MCF 10A (cell line): ENCODE data around the gene BET1L. TPM values are rescaled to one million over a fixed set of nuclear protein-coding genes. Genes with fewer than 3 reads are reported as not detected.
A peak's percentile ranks its signal among the peaks of the same experiment; 100 is the strongest.

Experiments
- BruUV-seq: library from RNA; stranded (reverse); fragments of 400-500 nt; replicated peaks from 2 replicates; lab custom pipeline; 2021; lab: Mats Ljungman, UMichigan
- CTCF ChIA-PET: fragments of 300-600 bp; sonication (Branson Sonifier 250); formaldehyde crosslinking; extraction: SDS; loops from one replicate; lab custom pipeline; 2021; ENCODE audit warnings: antibody characterized with exemption, inconsistent platforms; lab: Yijun Ruan, JAX
- POLR2A ChIA-PET: fragments of 300-600, 350-650 bp; sonication (Branson Sonifier 250); formaldehyde crosslinking; extraction: SDS; loops from one replicate; lab custom pipeline; 2020; ENCODE audit warnings: antibody characterized with exemption, inconsistent platforms; lab: Yijun Ruan, JAX
- DNase-seq: peaks from one replicate; pipeline ENCODE4 v3.0.0-alpha.2; 2018; ENCODE audit not compliant: unreplicated experiment
- H3K27ac Mint-ChIP-seq: one replicate; pipeline ENCODE4 v1.8.0; 2022; ENCODE audit warnings: mild to moderate bottlenecking, low read depth, mixed read lengths; ENCODE audit not compliant: unreplicated experiment
- H3K27me3 Mint-ChIP-seq: one replicate; pipeline ENCODE4 v1.8.0; 2022; ENCODE audit warnings: mixed read lengths; ENCODE audit not compliant: insufficient read depth, unreplicated experiment
- H3K36me3 Mint-ChIP-seq: one replicate; pipeline ENCODE4 v1.8.0; 2022; ENCODE audit warnings: mild to moderate bottlenecking, moderate library complexity, mixed read lengths; ENCODE audit not compliant: insufficient read depth, unreplicated experiment
- H3K4me1 Mint-ChIP-seq: one replicate; pipeline ENCODE4 v1.8.0; 2022; ENCODE audit warnings: mixed read lengths; ENCODE audit not compliant: insufficient read depth, unreplicated experiment
- H3K4me3 Mint-ChIP-seq: one replicate; pipeline ENCODE4 v1.8.0; 2022; ENCODE audit warnings: mild to moderate bottlenecking, moderate library complexity, mixed read lengths; ENCODE audit not compliant: unreplicated experiment
- H3K9me3 Mint-ChIP-seq: one replicate; pipeline ENCODE4 v1.8.0; 2022; ENCODE audit warnings: mixed read lengths; ENCODE audit not compliant: unreplicated experiment
- CTCF ChIP-seq: fragments of 200-600 bp; IDR thresholded peaks from one replicate; pipeline ENCODE4 v1.8.0; 2022; ENCODE audit warnings: antibody characterized with exemption, mild to moderate bottlenecking; ENCODE audit not compliant: unreplicated experiment
- intact Hi-C: fragments of 100-400 bp; cut with micrococcal nuclease; formaldehyde crosslinking; loops from 2 replicates; pipeline ENCODE4 v1.14.1; 2022
- total RNA-seq: library from RNA; stranded (reverse); gene quantifications from 2 replicates; pipeline ENCODE4 v1.2.3, GENCODE V29; 2022

The BET1L gene
- total RNA-seq, 1 experiment from 2014 or later, result 65.3 TPM

GRCh38 chr11:236774-237767 is 29.9 kb upstream of the BET1L start, which contains the start of gene PSMD13:
TSS of gene PSMD13 (plus strand) at chr11:236976. CDS start at chr11:237050, 74 bp downstream.
- TSS peak; percentile 50 for BruUV-seq

DNA sequence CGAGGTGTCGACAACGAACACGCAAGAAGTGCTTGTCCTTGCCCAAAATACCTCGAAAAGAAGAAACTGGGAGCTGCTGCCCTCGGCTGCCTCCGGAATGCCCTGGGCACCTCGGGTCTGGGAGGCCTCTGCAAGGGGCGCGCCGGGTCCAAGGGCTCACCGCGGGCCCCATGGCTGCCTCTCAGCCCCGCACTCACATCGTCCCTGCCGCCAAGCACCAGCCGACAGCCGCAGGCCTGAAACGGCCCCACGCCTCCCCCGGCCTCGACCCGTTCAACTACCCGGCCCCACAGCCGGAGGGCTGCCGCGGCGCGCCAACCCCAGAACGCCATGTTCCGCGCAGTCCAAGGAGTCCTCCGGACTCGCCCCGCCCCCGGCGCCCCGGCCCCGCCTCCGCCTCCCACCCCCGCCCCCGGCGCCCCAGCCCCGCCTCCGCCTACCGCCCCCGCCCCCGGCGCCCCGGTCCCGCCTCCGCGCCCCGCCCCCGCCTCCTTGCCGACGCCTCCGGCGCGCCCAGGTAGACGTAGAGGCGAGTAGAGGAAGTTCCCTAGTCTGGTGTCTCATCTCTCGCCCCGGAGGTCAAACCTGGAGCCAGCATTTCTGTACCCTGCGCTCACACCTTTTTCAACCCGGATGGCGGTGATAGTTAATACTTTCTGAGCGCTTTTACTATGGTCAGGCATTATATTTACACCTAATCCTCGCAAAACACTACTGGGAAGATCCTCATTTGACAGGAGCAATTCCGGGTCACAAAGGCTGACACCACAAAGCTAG is 29.0 kb upstream of the BET1L start, which contains the start of gene SIRT3:
Gene SIRT3, minus strand, starts transcription at position 346 of the 777 bp plus-strand sequence. Its CDS starts 14 bp downstream, at position 332.
- H3K27me3 Mint-ChIP-seq, result no peaks in the 10 kb centered on the region
- peak within 1 kb of the TSS; percentile 79 for H3K4me3 Mint-ChIP-seq
- peaks cover 19% of the 10 kb centered on the region for H3K4me1 Mint-ChIP-seq
- H3K36me3 Mint-ChIP-seq, result peaks cover 49% of the 10 kb centered on the region
- peak; percentile 85 for DNase-seq
- ChIA-PET POLR2A (interaction anchor here (0.8 to 6.5 kb wide), 21 partner anchors 8 to 279 kb away, joined by 3 to 136 read pairs (median 4); partner anchors contain the start of genes BET1L, IFITM2 and RIC8A), CTCF (interaction anchor here (1.0 to 4.1 kb wide), 4 partner anchors 14 to 213 kb away, joined by 3 to 28 read pairs (median 4); partner anchors contain the start of genes BET1L and RIC8A)
- BruUV-seq, result no TSS peak
- H3K9me3 Mint-ChIP-seq, result no peaks in the 10 kb centered on the region
- intact Hi-C loops, result loop anchor here (2.0 kb wide), 1 partner anchor 27 kb away; no protein-coding TSS in a partner anchor
- H3K27ac Mint-ChIP-seq, result peak within 1 kb of the TSS; percentile 96
- no peak for TF ChIP-seq CTCF

More at GRCh38 chr11:236774-237767, 29.9 kb upstream of the BET1L start, which contains the start of gene PSMD13:
- Mint-ChIP-seq H3K36me3 (peaks cover 58% of the 10 kb centered on the region), H3K4me3 (peak within 1 kb of the TSS; percentile 79), H3K27me3 (no peaks in the 10 kb centered on the region), H3K9me3 (no peaks in the 10 kb centered on the region), H3K27ac (peak within 1 kb of the TSS; percentile 96), H3K4me1 (peaks cover 24% of the 10 kb centered on the region)
- intact Hi-C loops, result loop anchor here (2.0 kb wide), 1 partner anchor 28 kb away; no protein-coding TSS in a partner anchor
- TF ChIP-seq CTCF, result no peak
- peak; percentile 76 for DNase-seq
- CTCF ChIA-PET, result interaction anchor here (0.6 to 4.1 kb wide), 6 partner anchors 13 to 287 kb away, joined by 3 to 28 read pairs (median 4); partner anchors contain the start of genes BET1L and RIC8A
- POLR2A ChIA-PET, result interaction anchor here (0.6 to 6.5 kb wide), 32 partner anchors 9 to 327 kb away, joined by 3 to 136 read pairs (median 4); partner anchors contain the start of genes BET1L, IFITM2, PKP3 and RIC8A

DNA sequence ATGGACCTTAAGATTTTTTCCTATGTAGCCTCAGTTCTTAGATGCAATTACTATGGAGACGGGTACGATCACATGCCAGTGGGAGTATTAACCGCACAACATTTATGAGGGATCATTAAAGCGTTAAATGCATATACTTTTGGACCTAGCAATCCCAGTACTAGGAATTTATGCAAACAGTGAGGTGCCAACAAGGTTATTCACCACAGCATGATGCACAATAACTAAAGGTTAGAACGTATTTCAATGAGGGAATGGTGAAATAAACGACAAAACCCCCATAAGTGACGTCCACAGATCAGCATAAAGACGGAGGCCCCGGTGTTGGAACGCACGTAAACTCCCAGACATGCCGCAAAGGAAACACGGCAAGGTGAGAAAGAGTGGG is 28.4 kb upstream of the BET1L start:
- Mint-ChIP-seq H3K4me3 (peak overlapping the region; percentile 79), H3K27me3 (no peaks in the 10 kb centered on the region), H3K27ac (no peak overlapping the region), H3K36me3 (peaks cover 46% of the 10 kb centered on the region), H3K9me3 (no peaks in the 10 kb centered on the region), H3K4me1 (peaks cover 19% of the 10 kb centered on the region)
- TF ChIP-seq CTCF, result no peak
- ChIA-PET CTCF (interaction anchor here (1.0 to 4.1 kb wide), 3 partner anchors 14 to 213 kb away, joined by 3 to 28 read pairs (median 4); no protein-coding TSS in a partner anchor), POLR2A (interaction anchor here (0.8 to 6.5 kb wide), 7 partner anchors 19 to 126 kb away, joined by 3 to 136 read pairs (median 4); partner anchors contain the start of genes BET1L and RIC8A)
- no peak for DNase-seq
- BruUV-seq, result TSS peak; percentile 54
- intact Hi-C loops, result no loop called here
